Stimulated activated CD8-positive, alpha-beta memory T cell treated with anti-CD3 and anti-CD28 coated beads, Interleukin-12 subunit alpha, Interleukin-12 subunit beta, amount 100 ng/mL, for 4 hours (primary cell): Measurements from ENCODE around the gene ADGRA1.
"Not testable (repeated sequence)": the region's sequence is repeated elsewhere in the genome, so short reads cannot be mapped to it uniquely, and the experiment has no call there.

Experiments used
- DNase-seq: peaks from one replicate; pipeline ENCODE4 v3.0.0-alpha.2; 2020; ENCODE audit warnings: low read depth

ADGRA1 gene

DNA sequence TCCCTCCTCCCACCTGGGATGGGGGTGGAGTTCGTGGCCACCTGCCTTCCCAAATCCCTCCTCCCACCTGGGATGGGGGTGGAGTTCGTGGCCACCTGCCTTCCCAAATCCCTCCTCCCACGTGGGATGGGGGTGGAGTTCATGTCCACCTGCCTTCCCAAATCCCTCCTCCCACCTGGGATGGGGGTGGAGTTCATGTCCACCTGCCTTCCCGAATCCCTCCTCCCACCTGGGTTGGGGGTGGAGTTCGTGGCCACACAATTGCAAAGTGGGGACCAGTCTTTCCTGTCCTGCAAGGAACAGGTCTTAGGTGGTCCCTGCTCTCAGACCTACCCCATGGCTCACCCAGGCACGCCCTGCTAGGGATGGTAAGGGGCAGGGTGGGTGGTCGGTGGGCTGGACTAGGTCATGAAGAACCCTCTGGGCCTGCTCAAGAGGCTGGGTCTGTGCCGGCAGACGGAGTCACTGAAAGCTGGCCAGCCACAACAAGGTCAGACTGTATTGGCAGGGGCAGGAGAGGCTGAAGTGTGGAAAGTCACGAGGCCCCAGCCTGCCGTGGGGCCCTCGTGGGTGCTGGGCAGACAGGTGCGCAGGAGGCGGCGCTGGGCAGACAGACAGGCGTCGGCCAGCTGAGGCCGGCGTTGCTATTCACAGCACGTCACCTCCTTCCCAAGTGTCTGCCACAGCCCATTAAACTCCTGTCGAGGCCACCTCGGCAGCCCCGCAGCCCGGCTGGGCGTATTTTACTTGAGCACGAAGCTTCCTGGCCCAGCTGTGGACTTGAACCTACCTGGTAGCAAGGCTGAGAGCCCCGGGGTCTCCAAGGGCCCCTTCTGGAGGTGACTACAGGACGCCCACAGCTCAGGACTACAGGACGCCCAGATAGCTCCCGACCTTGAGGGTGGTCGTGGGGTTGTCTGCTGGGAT, 76.4 kb downstream of the ADGRA1 start:
- DNase-seq = no peak

DNA sequence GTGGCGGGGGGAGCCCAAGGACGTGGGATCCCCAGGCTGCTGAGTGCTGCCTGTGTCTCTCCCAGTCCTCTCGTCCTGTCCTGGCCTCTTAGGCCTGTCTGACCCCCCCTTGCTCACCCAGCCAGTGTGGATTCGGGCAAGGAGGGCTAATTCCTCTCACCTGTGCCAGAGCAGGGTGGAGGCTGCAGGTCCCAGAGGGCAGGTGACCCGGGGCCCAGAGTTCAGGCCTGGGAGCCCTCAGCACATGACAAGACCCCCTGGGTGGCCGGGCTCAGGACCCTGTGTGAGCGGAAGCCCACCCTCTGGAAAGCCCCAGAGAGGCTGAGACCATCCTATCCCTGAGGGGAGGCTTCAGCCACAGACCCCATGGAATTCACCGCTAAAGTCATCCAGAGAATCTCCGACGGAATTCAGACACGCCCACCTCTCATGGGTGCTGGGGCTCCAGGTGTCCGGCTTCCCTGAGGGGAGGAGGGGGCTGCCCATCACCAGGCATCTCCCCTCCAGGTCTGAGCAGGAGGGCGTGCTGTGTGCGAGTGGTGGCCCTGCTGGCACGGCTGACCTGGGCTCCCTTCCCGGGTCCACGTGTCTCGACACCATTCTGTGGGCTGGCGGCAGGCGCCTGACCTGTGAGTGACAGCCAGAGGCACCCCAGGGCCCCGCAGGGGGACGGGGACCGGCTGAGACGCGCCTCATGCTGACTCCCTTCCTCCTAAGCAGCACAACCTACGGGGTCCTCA, 77.3 kb downstream of the ADGRA1 start:
- DNase-seq = no peak

DNA sequence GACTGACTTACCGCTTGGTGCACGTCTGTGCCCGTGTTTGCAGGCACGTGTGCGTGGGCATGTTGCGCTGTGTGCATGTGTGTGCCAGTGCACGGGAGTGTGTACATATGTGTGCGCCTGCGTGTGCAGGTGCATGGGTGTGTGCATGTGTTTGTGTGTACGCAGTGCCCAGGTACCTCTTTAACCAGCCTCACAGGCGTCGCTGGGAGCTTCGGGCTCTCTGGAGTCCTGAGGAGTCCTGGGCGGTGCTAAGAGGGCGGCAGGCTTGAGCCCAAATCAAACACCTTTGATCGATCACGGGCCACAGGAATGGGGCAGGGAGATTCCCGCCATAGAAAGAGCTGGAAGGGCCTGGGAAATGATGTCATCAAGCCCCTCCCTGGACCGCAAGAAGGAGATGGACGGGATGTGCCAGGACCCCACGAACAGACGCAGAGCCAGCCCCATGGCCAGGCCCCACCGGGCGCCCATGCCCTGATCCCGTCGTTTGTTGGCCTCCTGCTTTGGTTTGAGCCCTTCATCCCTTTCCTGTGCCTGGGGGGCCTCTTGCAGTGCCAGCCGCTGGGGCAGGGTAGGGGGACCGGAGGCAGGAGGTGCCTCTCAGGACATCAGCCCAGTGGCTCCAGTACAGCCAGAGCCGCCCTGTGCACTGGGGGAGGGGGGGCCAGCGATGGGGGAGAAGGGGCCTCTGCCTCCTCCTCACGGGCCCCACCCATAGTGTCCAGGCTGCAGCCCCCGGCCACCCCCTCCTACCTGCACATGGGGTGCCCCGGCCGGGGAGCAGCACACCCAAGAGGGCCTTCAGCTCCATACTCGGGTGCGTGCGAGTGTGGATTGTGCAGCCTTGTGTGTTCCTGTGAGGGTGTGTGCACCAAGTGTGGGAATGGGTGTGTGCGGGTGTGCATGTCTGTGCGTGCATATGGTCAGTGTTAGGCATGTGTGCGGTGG, 78.1 kb downstream of the ADGRA1 start:
- no peak for DNase-seq

DNA sequence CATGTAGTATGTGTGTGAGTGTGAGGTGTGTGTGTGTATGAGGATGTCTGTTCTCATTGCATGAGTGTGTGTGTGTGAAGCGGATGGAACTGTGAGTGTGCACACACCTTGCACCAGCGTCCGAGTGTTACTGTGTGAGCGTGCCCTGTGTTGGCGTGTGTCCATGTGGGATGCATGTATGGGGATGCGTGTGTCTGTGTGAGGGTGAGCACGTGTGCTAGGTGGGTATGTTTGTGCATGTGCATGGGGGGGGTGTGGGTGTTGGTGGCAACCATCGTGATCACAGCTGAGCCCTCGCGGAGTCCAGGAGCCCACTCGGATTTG, 78.7 kb downstream of the ADGRA1 start:
- DNase-seq = no peak

DNA sequence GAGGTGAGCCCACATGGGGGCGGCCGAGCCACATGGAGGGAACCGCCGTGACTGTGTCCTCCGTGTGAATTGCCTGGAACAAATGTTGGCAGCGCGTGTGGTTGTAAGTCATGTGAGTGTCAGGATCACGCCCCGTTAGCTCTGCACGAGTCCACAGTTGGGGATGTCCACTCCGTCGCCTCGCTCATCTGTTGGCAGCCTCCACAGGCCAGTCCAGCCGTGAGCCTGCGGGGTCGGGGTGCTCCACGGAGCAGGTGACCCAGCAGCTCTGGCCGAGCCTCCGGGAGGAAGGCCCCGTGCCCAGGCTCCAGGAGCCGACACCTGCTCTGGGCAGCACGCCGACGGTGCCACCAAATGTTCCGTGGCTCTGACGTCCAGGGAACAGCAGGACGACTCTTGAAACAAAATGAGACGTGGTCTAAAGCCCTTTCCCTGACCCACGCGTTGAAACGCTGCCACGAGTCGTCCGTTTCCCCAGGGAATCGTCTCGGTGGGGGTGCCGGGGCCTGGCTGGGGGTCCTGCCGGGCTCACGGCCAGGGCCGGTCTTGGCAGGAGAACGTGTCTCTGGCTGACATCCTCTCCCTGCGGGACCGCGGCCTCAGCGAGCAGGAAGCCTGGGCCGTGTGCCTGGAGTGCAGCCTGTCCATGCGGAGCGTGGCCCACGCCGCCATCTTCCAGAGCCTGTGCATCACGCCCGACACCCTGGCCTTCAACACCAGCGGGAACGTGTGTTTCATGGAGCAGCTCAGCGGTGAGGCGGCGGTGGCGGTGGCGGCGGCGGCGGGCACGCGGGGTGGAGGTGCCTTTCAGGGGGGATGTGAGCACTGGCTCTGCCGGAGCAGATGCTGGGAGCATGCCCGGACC, 79.3 kb downstream of the ADGRA1 start:
- no peak for DNase-seq

DNA sequence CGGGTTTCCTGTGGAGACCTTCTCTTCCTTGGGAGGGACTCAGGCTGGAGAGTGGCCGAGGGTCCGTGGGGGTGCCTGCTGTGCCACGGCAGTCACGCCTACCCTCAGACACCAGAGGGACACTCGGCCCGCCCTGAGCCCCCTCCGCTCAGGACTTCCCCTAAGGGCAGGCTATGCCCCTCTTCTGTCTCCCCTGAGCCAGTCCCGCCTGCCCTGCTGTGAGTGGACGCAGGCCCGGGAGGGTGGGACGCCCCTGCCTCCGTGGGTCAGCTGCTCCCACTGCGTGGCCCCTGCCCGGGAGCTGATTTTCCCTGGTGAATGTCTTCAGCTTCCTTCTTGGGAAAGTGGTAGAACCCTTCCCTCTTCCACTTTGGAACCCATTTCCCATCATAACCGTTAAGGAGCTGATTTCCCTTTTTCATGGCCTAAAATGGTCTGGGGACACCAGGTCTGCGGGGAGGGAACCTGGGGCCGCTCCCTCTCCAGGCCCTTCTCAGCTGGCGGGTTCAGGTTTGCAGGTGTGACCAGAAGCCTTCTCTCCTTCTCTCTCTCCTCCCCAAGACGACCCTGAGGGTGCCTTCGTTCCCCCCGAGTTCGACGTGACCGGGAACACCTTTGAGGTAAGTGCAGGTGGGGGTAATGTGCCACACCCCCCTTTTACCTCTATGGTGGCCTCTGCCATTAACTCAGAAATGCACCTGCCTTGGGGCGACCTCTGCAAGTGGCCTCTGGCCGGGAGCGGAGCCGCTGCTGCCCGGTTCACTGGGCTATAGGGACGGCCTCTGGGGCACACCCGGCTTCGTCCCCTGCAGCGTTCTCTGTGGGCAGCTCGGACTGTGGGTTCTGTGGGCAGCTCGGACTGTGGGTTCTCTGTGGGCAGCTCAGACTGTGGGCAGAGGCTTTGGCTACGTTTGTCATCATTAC, 80.2 kb downstream of the ADGRA1 start:
- no peak for DNase-seq

DNA sequence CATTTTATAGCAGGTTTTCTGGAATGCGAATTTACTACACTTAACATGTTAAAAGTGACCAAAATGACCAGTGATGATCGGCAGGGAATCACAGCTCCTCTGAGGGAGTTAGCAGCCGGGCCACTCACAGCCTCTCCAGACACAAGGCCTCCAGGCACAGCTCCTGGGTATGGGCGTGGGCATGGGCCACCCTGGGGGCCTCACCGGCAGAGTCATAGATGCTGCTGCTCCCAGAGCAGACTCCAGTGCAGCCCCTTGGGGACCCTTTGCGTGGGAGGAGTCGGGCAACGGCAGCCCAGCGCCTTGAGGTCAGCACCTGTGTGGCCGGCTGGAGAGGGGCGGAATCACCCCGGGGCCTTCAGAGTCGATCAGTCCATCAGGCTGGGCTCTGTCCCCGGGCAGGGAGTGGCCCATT, 80.9 kb downstream of the ADGRA1 start:
- no peak for DNase-seq

DNA sequence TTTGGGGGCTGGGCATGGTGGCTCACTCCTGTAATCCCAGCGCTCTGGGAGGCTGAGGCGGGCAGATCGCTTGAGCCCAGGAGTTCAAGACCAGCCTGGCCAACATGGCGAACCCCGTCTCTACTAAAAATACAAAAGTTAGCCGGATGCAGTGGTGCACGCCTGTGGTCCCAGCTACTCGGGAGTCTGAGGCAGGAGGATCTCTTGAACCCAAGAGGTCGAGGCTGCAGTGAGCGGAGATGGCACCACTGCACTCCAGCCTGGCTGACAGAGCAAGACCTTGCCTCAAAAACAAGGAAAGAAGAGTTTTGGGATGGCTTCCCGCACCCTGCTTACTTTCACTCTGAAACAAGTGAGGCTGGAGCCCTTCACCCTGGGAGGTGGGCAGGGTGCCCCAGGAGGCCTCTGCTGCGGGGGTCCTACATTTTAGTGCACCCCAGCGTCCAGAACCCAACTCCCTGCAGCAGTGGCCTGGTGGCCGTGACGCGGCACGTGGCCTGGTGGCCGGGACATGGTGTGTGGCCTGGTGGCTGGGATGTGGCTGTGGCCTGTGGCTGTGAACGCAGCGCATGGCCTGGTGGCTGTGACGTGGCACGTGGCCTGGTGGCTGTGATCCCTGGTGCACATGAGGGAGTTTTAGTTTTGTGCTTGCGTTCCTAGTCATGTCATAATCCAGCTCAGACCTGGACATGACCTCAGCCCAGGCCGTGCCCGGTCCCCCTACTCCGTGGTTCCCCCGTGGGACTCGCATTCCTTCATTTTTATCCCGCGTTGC, 81.6 kb downstream of the ADGRA1 start:
- DNase-seq = no peak

DNA sequence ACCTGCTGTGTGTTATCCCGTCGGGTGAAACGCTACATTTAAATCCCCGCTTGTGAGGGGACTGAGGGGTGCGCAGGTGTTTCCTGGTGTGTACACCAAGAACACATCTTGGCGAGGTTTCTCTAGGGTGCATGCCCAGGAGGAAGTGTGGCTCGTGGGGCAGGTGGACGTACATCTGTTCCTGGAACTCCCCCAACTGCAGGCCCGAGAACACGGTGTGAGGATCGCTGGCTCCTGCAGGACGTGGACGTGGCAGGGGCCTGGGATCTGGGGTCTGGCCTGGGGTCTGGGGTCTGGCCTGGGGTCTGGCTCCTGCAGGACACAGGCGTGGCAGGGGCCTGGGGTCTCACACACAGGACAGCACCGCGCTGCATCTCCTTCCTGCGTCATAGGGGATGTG, 82.4 kb downstream of the ADGRA1 start:
- DNase-seq = no peak

DNA sequence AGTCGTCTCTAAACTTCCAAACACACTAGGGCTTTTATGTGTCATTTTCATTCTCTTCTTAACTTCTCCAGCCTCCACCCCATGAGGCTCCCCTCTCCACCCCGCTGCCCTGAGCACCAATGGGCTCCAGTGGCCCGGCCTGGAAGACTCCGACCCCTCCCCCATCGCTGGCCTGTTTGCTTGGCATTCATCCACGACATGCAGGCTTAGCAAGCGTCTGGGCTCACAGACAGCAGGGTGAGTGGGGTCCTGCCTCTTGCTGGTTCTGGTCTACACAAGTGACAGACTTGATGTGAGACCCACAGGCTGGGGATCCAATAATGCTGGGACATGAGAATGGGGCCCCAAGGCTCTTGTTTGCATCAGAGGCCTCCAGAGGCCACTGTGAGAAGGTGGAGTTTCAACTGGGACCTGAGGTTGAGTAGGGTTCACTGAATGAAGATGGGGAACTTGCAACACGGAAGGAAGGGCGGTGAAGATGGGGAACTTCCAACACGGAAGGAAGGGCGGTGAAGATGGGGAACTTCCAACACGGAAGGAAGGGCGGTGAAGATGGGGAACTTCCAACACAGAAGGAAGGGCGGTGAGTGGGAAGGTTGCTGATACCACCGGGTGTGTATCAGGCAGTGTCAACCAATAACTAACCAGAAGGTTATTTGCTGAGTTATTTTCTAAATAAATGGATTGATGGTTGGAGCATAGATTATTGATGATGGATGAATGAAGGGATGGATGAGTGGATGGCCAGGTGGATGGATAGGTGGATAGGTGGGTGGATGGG, 86.3 kb downstream of the ADGRA1 start:
- no peak for DNase-seq

DNA sequence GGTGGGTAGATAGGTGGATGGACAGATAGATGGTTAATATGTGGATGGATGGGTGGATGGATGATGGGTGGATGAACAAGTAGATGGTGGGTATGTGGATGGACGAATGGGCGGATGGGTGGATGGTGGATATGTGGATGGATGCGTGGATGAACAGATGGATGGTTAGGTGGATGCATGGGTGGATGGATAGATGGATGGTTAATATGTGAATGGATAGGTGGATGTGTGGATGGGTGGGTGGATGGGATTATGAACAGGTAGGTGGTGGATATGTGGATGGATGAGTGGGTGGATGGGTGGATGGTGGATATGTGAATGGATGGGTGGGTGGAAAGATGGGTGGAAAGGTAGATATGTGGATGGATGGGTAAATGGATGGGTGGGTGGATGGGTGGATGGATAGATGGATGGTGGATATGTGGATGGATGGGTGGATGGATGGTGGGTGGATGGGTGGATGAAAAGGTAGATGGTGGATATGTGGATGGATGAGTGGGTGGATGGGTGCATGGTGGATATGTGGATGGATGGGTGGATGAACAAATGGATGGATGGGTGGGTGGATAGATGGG, 87.1 kb downstream of the ADGRA1 start:
- DNase-seq = no peak

DNA sequence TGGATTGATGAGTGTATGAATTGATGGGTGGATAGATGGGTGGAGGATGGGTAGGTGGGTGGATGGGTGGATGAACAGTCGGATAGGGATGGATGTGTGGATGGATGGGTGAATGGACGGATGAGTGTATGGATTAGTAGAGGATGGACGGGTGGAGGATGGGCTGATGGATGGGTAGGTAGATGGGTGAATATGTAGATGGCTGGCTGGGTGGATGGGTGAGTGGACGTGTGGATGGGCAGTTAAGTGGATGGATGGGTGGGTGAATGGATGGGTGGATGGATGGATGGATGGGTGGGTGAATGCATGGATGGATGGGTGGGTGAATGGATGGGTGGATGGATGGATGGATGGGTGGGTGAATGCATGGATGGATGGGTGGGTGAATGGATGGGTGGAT, 87.9 kb downstream of the ADGRA1 start:
- not testable (repeated sequence) for DNase-seq

DNA sequence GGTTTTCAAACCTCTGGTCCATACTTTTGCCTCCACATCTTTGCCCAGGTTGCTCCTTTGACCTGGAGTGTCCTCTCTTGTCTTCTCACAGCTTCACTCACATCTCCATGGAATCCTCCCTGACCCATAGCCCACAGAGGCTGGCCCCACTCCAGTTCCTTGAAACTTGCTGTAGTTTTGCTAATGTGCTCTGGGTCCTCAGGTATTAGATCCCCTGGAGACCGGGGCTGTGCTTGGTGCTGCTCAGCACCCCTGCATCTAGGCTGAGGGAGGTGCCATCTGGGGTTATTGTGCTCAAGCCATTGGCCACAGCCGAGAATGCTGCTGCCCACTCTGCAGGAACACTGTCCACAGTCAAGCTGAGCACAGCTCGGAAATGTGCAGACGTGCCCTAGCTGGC, 88.8 kb downstream of the ADGRA1 start:
- DNase-seq = no peak

DNA sequence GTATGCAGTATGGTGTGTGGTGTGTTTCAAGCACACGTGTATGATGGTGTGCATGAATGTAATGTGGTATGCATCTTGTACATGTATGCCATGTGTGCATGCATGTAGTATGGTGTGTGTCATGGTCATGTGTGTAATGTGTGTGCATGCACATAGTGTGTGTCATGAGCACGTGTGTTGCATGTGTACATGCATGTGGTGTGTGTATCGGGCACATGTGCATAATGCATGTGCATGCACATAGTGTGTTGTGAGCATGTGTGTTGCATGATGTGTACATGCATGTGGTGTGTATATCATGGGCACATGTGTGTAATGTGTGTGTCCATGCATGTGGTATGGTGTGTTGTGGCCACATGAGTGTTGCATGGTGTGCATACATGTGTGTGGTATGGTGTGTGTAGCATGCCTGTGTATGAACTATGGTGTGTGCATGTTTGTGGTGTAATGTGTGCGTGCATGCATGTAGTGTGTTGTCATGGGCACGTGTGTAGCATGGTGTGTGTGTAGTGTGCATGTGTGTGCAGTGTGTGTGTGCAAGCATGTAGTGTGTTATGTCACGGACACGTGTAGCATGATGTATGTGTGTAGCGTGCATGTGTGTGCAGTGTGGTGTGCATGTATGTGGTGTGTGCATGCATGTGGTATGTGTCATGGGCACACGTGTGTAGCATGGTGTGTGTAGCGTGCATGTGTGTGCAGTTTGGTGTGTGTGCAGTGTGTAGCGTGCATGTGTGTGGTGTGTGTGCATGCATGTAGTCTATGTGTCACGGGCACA, 89.8 kb downstream of the ADGRA1 start:
- DNase-seq = no peak

DNA sequence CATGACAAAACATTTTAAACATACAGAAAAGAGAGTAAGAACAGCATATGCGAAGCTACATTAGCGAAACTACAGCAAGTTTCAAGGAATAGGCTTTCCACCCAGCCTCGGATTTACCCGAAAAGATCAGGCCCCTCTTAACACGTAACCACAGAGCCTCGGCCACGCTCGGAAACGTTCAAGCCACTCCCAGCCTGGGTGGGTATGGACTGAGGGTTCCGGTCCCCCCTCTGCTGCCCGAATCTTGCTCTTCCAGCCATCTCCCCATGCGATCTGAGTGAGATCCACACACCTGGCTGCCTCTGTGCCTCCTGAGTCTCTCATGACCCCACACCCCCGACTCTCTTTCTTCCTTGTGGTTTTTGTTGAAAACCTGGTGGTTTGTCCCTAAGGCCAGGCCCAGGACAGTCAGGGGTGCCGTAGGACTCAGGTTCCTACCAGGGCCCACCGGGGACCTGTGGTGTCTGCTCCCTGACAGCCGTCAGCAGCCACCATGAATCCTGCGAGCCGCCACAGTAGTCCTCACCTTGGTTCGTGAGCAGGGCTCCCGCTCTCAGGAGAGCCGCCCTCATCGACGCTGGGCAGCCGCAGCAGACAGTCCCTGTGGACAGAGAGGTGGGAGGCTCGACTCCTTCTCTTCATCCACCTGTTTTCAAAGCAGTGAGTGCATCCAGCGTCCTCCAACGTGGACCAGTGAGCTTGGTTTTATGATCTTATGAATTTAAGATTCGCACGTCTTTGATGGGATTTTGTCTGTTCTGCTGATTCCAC, 90.8 kb downstream of the ADGRA1 start:
- no peak for DNase-seq

DNA sequence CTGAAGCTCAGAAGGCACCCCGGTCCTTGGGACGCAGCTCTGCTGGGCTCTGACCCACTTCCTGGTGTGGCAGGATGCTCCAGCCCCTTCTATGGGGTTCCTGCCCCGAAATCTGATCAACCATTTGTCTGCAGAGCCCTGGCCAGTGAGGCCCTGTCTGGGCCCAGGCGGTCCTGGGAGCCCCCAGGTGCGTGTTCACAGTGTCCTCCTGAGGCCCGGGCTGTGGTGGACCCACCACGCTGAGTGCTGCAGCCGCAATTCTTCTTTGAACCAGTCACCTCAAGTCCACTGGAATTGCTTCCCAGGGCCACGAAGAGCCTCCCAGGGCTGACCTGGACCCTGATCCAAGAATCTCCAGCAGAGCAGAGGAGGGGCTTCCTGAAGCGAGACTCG, 91.4 kb downstream of the ADGRA1 start:
- DNase-seq = no peak

DNA sequence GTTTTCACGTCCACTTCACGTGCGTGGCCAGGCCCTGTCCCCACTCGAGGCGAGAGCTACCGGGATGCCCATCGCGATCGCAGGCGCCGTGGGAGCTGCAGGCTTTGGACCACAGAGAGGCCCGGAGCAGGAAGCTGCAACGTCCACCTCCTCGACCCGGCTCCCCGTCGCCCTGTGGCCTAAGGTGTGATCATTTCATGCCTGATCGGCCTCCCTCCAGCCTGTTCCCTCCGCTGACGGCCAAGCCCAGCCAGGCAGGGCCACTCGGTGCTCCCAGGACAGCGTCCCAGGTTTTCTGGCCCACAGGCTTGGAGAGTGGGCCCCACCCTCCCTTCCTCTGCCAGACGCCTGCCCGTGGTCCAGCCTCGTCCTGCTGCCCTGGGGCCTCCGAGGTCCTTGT, 91.9 kb downstream of the ADGRA1 start:
- DNase-seq = no peak
